SIG-M5 (cell line): ENCODE data around the gene ESRRA.

Experiments
- DNase-seq: peaks from one replicate; lab custom pipeline; 2025; lab: John Stamatoyannopoulos, UW

ESRRA gene

DNA sequence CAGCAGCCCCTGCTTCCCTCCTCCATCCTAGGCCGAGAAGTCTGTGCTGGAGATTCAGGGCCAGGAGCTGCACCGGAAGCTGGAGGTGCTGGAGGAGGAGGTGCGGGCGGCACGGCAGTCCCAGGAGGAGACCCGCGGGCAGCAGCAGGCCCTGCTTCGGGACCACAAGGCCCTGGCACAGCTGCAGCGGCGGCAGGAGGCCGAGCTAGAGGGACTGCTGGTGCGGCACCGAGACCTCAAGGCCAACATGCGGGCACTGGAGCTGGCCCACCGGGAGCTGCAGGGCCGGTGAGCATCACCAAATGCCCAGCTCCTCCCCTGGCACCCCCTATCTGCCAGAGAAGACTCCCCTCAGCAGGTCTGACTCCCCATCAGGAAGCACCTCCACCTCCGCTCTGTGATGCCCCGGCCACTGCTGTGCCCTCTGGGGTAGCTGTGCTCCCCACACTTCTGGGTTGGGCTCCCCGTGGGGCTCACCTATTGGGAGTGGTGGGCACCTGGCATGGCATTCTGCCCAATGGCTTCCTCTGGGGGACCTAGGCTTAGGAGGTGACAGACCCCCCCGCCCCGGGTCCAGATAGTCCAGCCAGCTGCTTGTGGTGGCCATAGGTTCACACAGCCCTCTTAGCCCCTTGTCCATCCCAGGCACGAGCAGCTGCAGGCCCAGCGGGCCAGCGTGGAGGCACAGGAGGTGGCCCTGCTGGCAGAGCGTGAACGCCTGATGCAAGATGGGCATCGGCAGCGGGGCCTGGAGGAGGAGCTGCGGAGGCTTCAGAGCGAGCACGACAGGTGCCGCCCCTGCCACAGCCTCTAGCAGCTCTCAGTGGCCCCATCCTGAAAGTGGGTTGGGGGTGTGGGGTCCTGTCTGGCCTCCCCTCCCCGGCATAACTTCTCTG is 47.0 kb downstream of the ESRRA start:
- no peak for DNase-seq

DNA sequence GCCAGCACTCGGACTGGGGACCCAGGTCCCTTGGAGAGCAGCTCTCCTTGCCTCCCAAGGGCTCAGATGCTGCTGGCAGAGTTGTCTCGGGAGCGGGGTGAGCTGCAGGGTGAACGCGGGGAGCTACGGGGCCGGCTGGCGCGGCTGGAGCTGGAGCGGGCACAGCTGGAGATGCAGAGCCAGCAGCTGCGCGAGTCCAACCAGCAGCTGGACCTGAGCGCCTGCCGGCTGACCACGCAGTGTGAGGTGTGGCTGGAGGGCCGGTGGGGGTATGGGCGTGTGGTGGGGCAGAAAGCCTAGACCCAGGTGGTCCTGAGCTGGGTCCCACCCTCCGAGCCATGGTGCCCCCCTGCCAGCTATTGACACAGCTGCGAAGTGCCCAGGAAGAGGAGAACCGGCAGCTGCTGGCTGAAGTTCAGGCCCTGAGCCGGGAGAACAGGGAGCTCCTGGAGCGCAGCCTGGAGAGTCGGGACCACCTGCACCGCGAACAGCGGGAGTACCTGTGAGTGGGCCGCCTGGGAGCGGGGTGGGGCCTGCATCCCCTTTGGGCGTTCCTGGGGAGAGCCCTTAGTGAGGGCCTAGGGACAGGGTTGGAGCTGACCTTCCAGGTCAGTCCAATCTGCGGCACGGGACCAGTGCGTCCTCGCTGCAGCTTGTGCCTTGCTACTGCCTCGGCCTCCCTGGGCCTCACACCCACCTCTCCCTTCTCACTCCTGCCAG is 47.8 kb downstream of the ESRRA start:
- DNase-seq: no peak

DNA sequence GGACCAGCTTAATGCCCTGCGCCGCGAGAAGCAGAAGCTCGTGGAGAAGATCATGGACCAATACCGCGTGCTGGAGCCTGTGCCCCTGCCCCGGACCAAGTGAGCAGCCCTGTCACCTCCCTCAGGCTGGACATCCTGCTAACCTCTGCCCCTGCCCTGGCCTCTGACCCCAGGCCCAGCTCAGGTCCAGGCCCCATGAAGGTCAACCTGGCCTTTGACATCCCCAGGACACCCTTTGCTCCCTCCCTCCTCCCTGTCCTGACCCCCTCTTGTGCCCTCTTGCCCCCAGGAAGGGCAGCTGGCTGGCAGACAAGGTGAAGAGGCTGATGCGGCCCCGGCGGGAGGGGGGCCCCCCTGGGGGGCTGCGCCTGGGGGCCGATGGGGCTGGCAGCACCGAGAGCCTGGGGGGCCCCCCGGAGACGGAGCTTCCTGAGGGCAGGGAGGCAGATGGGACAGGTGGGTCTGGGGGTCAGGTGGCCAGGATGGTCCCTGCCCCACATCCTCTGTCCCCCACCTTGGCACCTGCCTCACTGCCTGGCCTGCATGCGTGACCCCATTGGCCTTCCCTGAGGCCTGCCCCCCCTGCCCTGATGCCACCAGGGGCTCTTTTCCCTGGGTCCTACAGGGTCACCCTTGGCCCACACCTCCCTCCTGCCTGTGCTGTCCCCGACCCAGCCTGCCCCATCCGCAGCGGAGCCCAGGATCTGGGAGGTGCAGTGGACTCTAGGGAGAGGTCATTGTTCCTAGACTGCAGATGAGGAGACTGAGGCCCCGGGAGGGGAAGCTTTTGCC is 48.6 kb downstream of the ESRRA start:
- no peak for DNase-seq

DNA sequence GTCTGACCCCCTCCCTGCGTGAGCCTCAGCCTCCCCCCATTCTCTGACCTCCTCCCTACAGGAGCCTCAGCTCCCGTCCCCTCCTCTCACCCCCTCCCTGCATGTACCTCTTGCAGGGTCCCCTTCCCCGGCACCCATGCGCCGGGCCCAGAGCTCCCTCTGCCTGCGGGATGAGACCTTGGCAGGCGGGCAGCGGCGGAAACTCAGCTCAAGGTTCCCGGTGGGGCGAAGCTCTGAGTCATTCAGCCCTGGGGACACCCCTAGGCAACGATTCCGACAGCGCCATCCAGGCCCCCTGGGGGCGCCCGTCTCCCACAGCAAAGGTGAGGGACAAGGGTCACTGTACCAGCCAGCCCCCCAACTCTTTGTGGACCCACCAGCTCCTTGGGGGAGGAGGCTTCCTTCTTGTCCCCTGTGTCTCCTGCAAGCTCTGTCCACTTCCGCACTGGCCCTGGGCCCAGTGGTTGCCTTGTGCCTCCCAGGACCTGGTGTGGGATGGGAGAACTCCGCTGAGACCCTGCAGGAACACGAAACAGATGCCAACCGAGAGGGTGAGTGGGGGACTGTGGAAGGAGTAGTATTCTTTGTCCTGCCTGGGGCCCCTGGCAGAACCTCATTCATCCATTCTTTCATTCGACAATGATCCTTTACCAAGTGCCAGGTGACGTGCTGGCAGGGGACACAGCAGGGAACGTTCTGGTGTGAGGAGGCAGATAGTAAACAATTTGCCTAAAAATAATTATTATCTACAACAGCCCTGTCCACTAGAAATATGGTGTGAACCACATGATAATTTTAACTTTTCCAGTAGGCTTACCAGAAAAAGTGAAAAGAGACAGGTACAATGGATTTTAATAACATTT is 50.0 kb downstream of the ESRRA start:
- peak; percentile 12 for DNase-seq

DNA sequence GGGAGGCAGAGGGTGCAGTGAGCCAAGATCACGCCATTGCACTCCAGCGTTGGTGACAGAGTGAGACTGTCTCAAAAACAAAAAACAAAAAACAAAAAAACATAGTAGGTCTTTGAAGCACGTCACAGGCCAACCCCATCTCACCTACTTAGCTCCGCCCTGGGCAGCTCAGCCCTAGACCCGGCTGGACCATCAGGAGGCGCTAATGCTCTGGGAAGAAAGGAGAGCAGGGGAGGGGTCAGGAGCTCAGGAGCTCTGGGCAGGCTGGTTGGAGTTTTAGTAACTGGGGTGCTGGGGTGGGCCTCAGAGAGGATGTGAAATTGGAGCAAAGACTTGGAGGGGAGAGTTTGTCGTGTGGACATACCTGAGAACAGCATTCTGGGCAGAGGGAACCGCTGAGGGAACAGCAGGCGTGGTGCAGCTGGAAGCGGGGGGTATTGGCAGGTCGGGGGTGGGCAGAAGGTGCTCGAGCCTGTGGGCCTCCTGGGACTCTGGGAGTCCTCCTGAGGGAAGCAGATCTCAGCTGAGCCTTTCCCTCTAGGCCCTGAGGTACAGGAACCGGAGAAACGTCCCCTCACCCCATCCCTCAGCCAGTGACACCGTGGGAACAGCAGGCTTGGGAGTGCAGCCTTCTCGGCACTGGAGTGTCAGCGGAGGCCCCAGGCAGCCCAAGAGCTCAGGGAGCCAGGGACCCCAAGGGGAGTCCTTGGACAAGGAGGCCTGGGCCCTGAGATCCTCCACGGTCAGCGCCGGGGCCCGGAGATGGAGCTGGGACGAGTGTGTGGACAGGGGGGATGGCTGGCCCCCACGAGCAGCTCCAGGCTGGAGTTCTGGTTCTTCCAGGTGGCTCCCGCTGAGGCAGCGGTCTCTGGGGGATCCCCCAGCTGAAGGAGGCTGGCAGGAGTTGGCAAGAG is 51.4 kb downstream of the ESRRA start:
- DNase-seq: no peak

DNA sequence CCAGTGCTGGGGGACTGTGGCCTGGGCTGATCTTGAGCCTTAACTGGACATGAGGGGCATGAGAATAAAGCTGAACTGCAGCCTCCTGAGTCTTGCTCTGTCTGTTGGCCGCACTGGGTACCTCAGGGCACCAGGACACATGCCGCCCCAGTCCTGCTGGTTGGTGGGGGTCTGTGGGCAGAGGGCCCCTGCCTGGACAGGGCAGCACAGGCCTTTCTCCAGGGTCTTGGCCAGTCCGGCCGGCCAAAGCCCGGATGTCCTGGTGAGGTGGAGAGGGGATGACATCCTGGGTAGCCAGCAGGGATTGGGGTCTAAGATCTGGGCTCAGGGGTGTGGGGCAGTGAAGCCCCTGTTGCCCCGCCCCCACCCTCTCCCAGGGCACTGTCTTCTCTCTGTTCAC is 52.1 kb downstream of the ESRRA start:
- no peak for DNase-seq

DNA sequence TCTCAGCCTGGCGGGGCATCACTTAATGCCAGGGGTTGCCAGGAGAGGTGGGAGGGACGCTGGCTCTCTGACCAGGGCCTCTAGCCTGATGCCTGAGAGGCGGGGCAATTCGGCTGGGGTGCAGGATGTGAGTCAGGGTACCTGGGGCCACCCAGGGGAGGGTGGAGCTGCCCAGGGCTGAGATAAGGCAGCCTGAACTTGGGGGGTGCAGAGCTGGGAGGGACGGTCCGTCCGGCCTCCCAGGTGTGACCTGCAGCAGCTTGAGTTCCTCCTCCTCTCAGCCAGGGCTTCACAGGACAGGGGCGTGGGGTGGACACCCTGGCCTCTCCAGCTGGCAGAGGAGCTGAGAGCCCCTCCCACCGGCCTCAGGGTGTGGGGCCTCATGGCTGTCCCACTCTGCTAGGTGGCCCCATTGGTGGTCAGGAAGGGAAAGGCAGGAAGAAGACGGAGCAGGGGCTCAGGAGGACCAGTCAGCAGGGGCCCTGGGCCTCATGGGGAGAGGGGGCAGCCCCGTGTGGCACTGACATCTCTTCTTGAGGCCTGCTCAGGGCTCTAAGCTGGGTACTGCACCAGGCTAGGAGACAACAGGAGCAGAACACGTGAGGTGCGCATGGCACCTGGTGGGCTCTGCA is 52.7 kb downstream of the ESRRA start:
- DNase-seq: no peak

DNA sequence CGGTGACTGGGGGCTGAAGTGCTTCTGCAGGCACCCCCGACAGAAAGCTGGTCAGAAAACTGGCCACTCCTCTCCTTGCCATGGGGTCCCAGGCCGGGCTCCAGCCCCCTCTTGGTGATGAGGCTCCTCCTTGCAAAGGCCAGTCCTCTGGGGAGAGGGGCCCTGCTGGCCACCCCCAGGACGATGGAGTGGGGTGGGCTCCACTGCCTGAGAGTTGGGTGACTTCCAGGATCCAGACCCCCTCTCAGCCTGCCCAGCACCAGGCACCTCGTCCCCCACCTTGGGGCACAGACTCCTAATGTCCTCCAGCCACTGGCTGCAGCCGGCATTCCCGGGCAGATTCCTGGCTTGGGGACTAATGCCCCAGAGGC is 53.2 kb downstream of the ESRRA start:
- no peak for DNase-seq

DNA sequence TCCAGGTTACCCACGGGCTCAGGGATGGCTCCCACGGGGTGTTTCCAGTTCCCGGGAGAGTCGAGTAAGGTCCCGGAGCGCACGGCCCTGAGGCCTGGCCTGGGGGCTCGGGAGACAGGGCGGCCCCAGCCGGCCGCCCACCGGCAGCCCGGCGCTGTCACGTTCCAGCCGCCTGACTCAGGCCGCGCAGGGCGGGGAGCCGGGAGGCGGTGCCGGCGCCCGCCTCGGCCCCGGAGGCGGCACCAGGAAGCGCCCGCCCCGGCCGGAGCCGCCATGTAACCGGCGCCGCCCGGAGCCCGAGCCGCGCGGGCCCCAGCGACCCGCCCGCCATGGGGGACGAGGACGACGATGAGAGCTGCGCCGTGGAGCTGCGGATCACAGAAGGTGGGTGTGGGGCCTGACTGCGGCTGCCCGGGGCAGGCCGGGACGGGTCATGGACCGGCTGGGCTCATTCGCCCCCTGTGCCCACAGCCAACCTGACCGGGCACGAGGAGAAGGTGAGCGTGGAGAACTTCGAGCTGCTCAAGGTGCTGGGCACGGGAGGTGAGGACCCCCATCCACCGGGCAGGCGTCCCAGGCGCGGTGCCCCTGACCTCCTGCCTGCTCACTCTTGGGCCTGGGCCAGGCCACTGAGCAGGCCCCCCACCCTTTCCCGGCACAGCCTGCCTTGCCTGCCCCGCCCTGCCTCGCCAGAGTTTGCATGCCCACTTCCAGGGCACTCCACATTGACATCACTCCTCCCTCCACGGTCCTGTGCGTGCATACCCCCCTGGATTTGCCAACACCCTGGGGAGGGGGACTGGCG is 53.8 kb downstream of the ESRRA start, which contains the start of gene RPS6KA4:
Gene RPS6KA4, plus strand, starts transcription at position 256 of the 805 bp plus-strand sequence. Its CDS starts 74 bp downstream, at position 330.
- DNase-seq: no peak

DNA sequence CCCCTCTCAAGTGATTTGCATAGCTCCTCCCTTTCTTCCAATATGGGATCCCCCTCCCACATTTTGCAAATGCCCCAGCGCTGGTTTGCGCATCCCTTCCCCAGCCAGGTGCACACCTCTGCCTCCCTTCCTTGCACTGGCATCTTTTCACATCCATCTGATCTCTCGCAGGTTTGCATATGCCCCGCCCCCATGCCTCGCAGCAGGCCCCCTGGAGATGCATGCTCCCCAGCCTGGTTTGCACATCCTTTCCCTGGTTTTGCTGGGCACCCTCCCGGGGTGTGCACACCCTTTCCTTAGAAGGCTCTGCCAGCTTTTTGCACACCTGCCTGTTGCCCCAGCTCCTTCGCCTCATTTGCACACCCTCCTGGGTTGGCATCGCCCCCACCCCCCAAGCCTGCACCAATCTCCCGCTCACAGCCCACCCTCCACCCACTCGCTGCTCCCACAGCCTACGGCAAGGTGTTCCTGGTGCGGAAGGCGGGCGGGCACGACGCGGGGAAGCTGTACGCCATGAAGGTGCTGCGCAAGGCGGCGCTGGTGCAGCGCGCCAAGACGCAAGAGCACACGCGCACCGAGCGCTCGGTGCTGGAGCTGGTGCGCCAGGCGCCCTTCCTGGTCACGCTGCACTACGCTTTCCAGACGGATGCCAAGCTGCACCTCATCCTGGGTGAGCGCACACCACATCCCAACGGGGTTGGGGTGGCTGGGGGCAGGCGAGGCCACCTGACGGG is 54.6 kb downstream of the ESRRA start:
- DNase-seq: no peak

DNA sequence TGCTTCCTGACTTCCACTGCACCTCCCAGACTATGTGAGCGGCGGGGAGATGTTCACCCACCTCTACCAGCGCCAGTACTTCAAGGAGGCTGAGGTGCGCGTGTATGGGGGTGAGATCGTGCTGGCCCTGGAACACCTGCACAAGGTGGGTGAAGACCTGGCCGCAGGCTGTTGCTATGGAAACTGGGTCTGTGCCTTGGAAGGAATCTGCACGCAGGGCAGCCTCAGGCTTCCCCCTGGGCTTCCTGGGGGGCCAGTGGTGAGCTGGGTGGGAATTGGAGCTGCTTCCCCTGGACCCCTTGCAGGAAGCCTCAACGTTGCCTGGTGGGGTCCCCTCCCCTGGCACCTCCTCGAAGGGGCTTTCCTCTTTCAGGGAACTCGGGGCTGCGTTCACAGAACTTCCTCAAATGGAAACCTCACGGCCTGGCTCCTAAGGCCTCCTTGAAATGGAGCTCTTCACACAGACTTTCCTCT is 55.2 kb downstream of the ESRRA start:
- no peak for DNase-seq

DNA sequence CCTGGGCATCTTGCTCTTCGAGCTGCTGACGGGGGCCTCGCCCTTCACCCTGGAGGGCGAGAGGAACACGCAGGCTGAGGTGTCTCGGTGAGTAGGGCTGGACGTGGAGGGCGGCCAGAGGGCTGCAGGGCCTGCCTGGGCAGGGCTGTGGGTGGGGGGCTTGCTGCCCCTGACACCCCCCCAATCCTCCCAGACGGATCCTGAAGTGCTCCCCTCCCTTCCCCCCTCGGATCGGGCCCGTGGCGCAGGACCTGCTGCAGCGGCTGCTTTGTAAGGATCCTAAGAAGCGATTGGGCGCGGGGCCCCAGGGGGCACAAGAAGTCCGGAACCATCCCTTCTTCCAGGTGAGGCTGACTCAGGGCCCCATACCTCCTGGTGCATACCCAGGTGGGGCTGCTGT is 56.3 kb downstream of the ESRRA start:
- no peak for DNase-seq

DNA sequence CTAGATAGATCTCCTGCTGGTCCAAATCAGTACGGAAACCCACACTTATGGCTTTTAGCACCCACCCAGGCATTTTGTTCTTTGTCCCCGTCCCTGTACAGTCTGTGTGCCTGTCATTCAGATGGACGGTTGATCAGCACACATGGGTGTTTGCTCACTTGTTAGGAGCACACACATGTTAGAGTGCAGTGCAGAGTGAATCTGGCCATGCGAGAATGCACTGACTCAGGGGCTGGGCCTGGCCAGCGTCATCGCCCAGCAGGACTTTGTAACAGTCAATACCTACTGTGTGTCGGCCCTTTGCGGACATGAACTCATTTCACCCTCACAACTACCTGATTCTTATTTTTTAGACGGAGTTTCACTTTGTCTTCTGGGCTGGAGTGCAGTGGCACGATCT is 57.0 kb downstream of the ESRRA start:
- no peak for DNase-seq

DNA sequence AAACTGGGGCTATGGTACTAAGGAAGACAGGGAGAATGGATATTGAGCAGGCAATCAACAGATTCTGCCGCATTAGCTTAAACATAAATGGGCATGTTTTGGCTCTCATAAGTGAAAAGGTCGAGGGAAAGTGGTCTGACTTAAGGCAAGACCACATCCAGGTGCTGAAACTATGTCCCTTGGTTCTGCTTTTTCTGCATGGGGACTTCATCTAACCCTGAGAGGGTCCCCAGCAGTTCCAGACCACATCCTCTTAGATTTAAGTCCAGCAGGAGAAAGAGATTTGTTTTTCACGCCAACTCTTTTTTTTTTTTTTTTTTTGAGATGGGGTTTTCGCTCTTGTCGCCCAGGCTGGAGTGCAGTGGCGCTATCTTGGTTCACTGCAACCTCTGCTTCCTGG is 59.1 kb downstream of the ESRRA start:
- DNase-seq: no peak

DNA sequence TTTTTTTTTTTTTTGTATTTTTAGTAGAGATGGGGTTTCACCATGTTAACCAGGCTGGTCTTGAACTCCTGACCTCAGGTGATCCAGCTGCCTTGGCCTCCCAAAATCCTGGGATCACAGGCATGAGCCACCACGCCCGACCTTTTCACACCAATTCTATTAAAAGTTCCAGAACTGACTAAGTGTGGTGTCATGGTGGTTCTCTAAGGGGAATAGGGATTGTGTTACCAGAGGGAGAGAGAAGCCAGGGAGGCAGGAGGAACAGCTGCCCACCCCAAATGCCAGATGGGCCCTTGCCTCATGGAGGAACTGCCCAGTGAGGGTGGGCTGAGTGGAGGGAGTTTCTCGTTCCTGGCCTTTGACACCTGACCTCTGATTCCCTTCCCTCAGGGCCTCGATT is 59.6 kb downstream of the ESRRA start:
- no peak for DNase-seq
